WTC11 (cell line): ENCODE data around the gene TMEM191C. TPM values are rescaled to one million over a fixed set of nuclear protein-coding genes. Genes with fewer than 3 reads are reported as not detected.

Source experiments
- ATAC-seq: fragments of 200-7000 bp; cut with Tn5 transposase; 2 replicates; pipeline ENCODE4 v1.10.0; 2021; ENCODE audit warnings: mild to moderate bottlenecking, moderate library complexity
- CTCF ChIA-PET: fragments of 300-600 bp; sonication (Branson Sonifier 250); formaldehyde crosslinking; loops from one replicate; lab custom pipeline; 2021; ENCODE audit warnings: antibody characterized with exemption; lab: Charles Lee
- POLR2A ChIA-PET: fragments of 350-600 bp; sonication (Branson Sonifier 250); formaldehyde crosslinking; loops from one replicate; lab custom pipeline; 2021; ENCODE audit warnings: antibody characterized with exemption; lab: Charles Lee
- DNase-seq: peaks from one replicate; pipeline ENCODE4 v3.0.0; 2021; ENCODE audit warnings: low spot score
- H3K27ac Mint-ChIP-seq: 2 replicates; pipeline ENCODE4 v1.8.0; 2021; ENCODE audit warnings: mixed read lengths
- H3K27me3 Mint-ChIP-seq: 2 replicates; pipeline ENCODE4 v1.8.0; 2021; ENCODE audit warnings: low read depth, mild to moderate bottlenecking, moderate library complexity, mixed read lengths
- H3K36me3 Mint-ChIP-seq: 2 replicates; pipeline ENCODE4 v1.8.0; 2021; ENCODE audit warnings: mixed read lengths
- H3K4me1 Mint-ChIP-seq: 2 replicates; pipeline ENCODE4 v1.8.0; 2022; ENCODE audit warnings: mixed read lengths
- H3K4me3 Mint-ChIP-seq: 2 replicates; pipeline ENCODE4 v1.8.0; 2021; ENCODE audit warnings: mild to moderate bottlenecking, moderate library complexity, mixed read lengths
- H3K9me3 Mint-ChIP-seq: 2 replicates; pipeline ENCODE4 v1.8.0; 2021; ENCODE audit warnings: mixed read lengths
- AFF4 ChIP-seq: sonication (generic); formaldehyde crosslinking; IDR thresholded peaks from 2 replicates; pipeline ENCODE4 v1.8.1; 2023; ENCODE audit warnings: mild to moderate bottlenecking, missing genetic modification reagents, borderline replicate concordance
- AR ChIP-seq: fragments of 250-450 bp; sonication (Bioruptor Pico); IDR thresholded peaks from 2 replicates; pipeline ENCODE4 v1.9.0; 2021; ENCODE audit warnings: mild to moderate bottlenecking
- ATF1 ChIP-seq: sonication (generic); formaldehyde crosslinking; IDR thresholded peaks from 2 replicates; pipeline ENCODE4 v1.8.1; 2023; ENCODE audit warnings: mild to moderate bottlenecking, moderate library complexity, missing genetic modification reagents
- FOXP1 ChIP-seq: sonication (generic); formaldehyde crosslinking; IDR thresholded peaks from 2 replicates; pipeline ENCODE4 v1.8.0; 2022; ENCODE audit warnings: missing genetic modification reagents, mild to moderate bottlenecking, moderate library complexity, borderline replicate concordance
- IRF2 ChIP-seq: sonication (generic); formaldehyde crosslinking; IDR thresholded peaks from 2 replicates; pipeline ENCODE4 v1.8.0; 2022; ENCODE audit warnings: low read depth, missing genetic modification reagents, borderline replicate concordance
- MXD4 ChIP-seq: fragments of 250-450 bp; sonication (Bioruptor Pico); IDR thresholded peaks from 2 replicates; pipeline ENCODE4 v1.8.0; 2021; ENCODE audit warnings: mild to moderate bottlenecking, moderate library complexity, borderline replicate concordance
- NFATC4 ChIP-seq: fragments of 250-450 bp; sonication (Bioruptor Pico); IDR thresholded peaks from 2 replicates; pipeline ENCODE4 v1.9.0; 2021; ENCODE audit warnings: mild to moderate bottlenecking
- PREB ChIP-seq: sonication (generic); formaldehyde crosslinking; IDR thresholded peaks from 2 replicates; pipeline ENCODE4 v1.8.1; 2022; ENCODE audit warnings: mild to moderate bottlenecking, missing genetic modification reagents, moderate library complexity, borderline replicate concordance
- SMAD3 ChIP-seq: sonication (generic); formaldehyde crosslinking; IDR thresholded peaks from 2 replicates; pipeline ENCODE4 v1.8.0; 2022; ENCODE audit warnings: missing genetic modification reagents, mild to moderate bottlenecking, borderline replicate concordance
- TEAD4 ChIP-seq: sonication (generic); formaldehyde crosslinking; IDR thresholded peaks from 2 replicates; pipeline ENCODE4 v1.8.0; 2022; ENCODE audit warnings: mild to moderate bottlenecking, missing genetic modification reagents
- ZBTB21 ChIP-seq: sonication (generic); formaldehyde crosslinking; IDR thresholded peaks from 2 replicates; pipeline ENCODE4 v1.8.1; 2023; ENCODE audit warnings: mild to moderate bottlenecking, missing genetic modification reagents, borderline replicate concordance
- ZNF138 ChIP-seq: sonication (generic); formaldehyde crosslinking; conservative IDR thresholded peaks from 2 replicates; pipeline ENCODE4 v1.8.1; 2022; ENCODE audit warnings: mild to moderate bottlenecking, moderate library complexity, missing genetic modification reagents
- ZNF232 ChIP-seq: sonication (generic); formaldehyde crosslinking; IDR thresholded peaks from 2 replicates; pipeline ENCODE4 v1.8.0; 2022; ENCODE audit warnings: mild to moderate bottlenecking, missing genetic modification reagents
- total RNA-seq: library from RNA; stranded (reverse); gene quantifications from 3 replicates; pipeline ENCODE4 v1.2.3, GENCODE V29; 2021

The TMEM191C gene
- total RNA-seq, 1 experiment from 2014 or later: 6.4 TPM

- no peaks in the 10 kb centered on the region for H3K27me3 Mint-ChIP-seq
- ATAC-seq (no peak), DNase-seq (peak; percentile 10)
- POLR2A ChIA-PET: no interaction called here
- no peak for TF ChIP-seq ATF1 (CRISPR knock-in tag)
- TF ChIP-seq SMAD3 (CRISPR knock-in tag): no peak
- TF ChIP-seq PREB (CRISPR knock-in tag): no peak
- no peak for TF ChIP-seq IRF2
- no peak for TF ChIP-seq ZNF138
- no peak for TF ChIP-seq AR
- H3K4me1 Mint-ChIP-seq: peaks cover 22% of the 10 kb centered on the region
- peaks cover 11% of the 10 kb centered on the region; the same call in 1 of the 2 replicates for H3K36me3 Mint-ChIP-seq
- H3K9me3 Mint-ChIP-seq: no peaks in the 10 kb centered on the region
- no peak overlapping the region for H3K27ac Mint-ChIP-seq
- CTCF ChIA-PET: interaction anchor here (1.4 to 2.0 kb wide), 2 partner anchors 10 to 196 kb away, joined by 5 to 15 read pairs; no protein-coding TSS in a partner anchor
- H3K4me3 Mint-ChIP-seq: no peak overlapping the region
Observed at GRCh38 chr22:21446827-21447690, 20.1 kb upstream of the TMEM191C start.

- POLR2A ChIA-PET: no interaction called here
- TF ChIP-seq FOXP1 (CRISPR knock-in tag) (no peak), ZNF232 (CRISPR knock-in tag) (no peak), NFATC4 (CRISPR knock-in tag) (no peak), TEAD4 (no peak), AFF4 (no peak), ZBTB21 (CRISPR knock-in tag) (no peak), MXD4 (no peak)
- H3K4me3 Mint-ChIP-seq: no peak overlapping the region
- CTCF ChIA-PET: interaction anchor here (0.7 to 2.0 kb wide), 7 partner anchors 9 to 344 kb away, joined by 3 to 15 read pairs (median 5); no protein-coding TSS in a partner anchor
- H3K4me1 Mint-ChIP-seq: peaks cover 21% of the 10 kb centered on the region
- ATAC-seq (peak; percentile 67), DNase-seq (peak; percentile 57)
- H3K27me3 Mint-ChIP-seq: no peaks in the 10 kb centered on the region
- peak overlapping the region; percentile 48; the same call in 1 of the 2 replicates for H3K27ac Mint-ChIP-seq
- H3K9me3 Mint-ChIP-seq: no peaks in the 10 kb centered on the region
- H3K36me3 Mint-ChIP-seq: peaks cover 11% of the 10 kb centered on the region; the same call in 1 of the 2 replicates
Observed at GRCh38 chr22:21447694-21448402, 19.3 kb upstream of the TMEM191C start.
